Kidney capillary endothelial cell (primary cell): Measurements from ENCODE around the gene C17orf67.

ENCODE experiments used
- DNase-seq: peaks from one replicate; pipeline ENCODE4 v3.0.0-alpha.2; 2018; ENCODE audit warnings: low spot score

C17orf67 gene

DNA sequence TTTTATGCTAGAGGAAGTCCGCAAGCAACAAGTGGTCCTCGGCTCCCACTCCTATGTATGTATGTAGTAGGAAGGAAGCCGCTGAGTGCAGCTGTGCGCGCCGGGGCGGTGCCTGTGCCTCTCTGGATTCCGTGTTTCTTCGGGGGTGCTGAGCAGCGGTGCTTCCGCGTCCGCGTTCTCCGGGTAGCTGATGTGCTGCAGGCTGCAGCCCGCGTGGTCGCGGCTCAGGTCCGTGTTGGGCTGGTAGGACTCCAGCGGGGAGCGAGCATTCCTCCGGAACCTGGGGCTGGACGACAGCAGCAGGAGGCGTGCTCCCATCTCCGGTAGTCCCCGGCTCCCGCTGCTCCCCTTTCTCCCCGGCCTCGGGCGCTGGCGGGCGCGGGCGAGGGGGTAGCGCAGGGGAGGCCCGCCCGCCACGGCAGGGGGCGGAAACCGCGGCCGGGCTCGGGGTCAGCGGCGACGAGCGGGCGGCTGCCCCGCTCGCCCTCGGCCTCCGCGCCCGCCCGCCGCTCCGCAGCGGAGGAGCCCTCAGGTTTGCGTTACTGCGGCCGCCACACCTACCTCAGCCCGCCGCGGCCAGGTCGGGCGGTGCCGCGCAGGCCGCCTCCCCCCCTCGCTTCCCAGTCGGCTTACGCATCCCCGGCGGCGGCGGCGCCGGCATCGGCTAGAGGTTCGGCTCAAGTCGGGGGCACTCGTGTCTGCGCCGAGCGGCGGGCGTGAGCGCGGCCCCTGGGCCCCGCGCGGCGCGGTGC lies 487 bp downstream of the C17orf67 start:
- DNase-seq = peak; percentile 38

DNA sequence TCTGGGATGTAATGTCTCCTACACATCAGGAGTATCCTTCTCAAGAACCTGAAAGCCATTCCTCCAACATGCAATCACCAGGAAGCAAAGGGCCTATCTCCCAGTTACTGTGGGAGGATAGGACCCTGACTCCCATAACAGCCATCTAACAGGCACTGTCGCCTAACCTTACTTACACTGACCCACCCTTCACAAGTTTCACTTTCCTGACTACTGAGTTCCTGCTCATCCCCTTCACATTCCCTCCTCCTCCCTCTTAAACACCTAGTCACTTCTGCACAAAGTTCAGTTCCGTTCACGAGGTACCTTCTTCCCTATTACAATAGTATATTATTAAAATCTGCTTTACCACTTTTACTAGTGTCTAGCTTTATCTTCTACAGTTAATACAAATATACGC lies 1.3 kb downstream of the C17orf67 start:
- no peak for DNase-seq

DNA sequence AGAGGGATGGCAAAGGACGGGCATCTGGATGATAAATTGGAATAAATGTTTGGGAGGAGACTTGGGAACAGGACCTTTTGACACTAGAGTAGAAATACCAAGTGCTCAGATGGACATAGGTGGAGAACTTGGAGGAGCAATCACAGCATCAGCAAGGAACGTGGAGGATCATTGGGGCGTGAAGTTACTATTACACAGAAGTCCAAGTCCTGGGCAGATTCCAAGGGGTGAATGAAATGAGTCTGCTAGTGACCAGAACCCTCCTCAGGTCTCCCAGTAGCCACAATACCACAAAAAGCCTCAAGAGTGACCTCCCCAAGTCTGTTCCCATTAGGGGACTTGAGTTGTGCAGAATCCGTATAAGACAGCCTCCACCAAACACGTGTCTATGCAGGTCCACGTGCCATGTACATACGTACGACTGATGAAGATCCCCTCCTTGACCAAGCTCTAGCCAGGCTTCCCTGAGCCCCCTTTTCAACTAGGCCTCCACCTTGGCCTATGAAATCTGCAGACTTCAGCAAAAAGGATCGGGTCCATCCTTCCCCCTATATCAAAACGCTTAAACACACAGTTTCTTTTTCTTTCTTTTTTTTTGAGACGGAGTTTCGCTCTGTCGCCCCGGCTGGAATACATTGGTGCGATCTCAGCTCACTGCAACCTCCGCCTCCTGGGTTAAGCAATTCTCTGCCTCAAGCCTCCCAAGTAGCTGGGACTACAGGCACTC lies 2.2 kb downstream of the C17orf67 start:
- no peak for DNase-seq

GRCh38 chr17:56830726-56831368 lies 2.9 kb downstream of the C17orf67 start:
- DNase-seq = no peak

DNA sequence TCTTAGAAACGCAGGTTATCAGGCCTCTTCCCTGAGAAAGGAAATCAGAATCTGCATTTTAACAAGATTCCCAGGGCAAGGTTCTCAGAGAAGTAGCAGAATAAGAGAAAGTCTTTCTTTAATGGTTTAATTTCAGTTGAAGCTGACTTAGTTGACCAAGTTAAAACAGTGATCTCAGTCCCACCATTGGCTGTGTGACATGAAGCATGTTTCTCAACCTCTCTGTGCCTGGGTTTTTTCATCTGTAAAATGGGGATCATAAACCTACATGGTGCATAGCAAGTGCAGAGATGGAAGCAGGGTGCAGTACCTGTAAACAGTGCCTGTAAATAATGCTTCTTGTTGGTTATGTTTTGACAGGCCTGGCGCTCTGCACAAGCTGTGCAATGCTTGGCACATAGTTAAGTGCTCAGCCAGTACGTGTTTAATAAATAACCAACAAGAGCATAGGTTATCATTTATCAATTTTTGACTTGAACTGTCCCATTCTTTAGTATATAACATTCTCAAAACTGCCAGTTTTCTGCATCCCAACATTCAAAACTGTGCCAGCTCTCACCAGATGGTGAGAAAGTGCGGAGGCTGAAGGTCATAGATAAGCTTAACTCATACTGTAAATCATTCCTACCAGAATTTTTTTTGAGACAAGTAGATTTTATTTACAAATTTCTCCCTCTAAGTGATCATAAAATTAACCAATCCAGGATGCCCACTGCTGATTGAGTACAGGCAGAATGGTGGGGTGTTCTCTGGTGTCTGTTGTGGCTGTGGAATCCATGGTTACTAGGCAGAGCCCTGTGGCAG lies 6.9 kb downstream of the C17orf67 start:
- no peak for DNase-seq

DNA sequence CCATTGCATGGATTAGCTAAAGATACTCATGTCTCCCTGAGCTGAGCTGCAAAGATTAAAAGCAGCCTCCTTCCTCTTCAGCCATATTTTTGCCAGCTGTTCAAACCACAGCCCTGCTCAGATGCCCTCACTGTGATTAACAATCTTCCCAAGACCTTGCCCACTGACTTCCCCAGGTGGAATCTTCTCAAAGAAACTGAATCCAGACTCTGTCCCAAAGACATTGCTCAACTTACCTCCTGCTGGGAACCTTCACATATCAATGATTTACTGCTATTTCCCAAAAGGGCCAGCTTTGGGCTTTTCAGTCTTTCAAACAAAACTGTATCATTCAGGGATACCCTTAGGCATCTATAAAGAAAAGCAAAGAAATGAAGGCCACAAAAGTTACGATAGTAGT lies 9.2 kb downstream of the C17orf67 start:
- DNase-seq = no peak

- no peak for DNase-seq
These were observed 9.9 kb downstream of the C17orf67 start for GRCh38 chr17:56823848-56824247.

DNA sequence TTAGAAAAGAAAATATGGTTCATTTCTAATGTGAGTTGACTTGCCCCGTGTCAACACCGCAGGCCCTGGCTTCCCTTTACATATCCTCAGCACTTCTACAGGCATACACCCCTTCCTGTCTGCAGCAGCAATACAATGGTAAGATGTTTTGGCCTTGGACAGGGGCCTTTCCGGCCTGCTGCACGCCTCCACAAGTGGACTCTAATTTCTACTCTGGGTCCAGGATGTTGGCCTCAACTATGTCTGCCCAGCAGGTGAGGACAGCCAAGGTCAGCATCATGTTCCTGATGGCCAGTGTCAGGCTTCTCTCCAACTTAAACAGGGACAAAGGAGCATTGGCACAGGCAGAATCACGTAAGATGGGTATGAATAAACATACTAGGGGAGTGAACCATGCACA lies 11.0 kb downstream of the C17orf67 start:
- DNase-seq = peak; percentile 65

DNA sequence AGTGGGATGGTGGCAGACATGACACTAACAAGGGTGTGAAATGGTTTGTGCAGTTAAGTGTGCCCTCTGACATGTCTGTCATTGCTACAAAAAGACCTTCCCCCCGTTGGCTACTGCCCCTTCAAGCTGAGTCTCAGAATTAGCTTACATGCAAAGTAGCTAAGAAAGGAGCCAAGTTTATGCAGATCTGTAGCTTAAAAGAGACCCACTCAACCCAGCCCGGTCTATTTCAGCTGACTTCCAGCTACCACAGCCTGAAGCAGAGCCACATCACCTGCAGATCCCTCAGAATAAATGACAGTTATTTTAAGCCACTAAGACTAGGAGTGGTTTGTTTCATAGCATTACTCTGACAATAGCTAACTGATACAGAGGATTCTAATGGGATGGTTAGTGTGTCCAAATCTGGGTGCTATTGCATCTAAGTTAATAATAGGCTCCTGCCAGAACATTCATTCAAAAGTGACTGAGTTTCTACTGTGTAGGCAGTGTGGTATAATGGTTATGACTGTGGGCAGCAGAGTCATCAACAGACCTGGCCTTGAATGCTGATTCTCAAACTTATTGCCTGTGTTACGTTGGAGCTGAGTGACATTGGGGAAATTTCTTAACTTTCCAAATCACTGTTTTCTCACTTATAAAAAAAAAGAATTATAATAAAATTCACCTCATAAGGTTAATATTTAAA lies 11.7 kb downstream of the C17orf67 start:
- DNase-seq = no peak

DNA sequence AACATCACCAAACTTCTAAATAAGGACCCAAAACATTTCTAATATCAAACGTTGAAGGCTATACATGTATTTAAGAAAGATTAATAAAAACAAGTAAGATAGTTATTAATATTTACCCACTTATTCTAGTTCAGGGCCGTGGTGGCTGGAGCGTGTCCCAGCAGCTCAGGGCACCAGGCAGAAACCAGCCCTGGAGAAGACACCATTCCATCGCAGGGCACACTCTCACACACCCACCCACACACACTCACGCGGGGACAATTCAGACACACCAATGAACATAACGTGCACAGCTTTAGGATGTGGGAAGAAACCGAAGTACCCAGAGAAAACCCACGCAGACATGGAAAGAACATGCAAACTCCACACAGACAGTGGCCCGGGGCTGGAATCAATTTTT lies 13.5 kb downstream of the C17orf67 start:
- DNase-seq = no peak

- peak; percentile 73 for DNase-seq
These were observed 14.1 kb downstream of the C17orf67 start for GRCh38 chr17:56819431-56820145.

- DNase-seq = no peak
These were observed 14.7 kb downstream of the C17orf67 start for GRCh38 chr17:56819030-56819429.

- DNase-seq = no peak
These were observed 16.7 kb downstream of the C17orf67 start for GRCh38 chr17:56817066-56817465.

DNA sequence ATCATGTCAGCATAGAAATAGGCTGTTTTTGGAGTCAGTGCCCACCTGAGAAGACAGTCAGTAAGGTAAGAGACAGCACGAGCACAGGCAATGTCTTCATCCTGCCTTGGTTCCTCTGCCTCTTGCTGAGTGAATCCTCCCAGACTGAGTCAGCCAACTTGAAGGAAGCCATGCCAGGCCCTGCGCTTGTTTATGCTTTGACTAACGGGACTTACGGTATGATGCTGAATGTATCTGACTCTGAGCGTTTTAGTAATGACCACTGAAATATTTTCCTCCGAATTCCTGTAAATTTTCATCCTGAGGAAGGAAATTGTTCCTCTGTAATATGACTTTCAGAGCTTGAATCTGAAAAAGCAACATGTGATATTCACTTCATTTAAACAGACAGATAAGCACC lies 18.0 kb downstream of the C17orf67 start:
- peak; percentile 53 for DNase-seq

DNA sequence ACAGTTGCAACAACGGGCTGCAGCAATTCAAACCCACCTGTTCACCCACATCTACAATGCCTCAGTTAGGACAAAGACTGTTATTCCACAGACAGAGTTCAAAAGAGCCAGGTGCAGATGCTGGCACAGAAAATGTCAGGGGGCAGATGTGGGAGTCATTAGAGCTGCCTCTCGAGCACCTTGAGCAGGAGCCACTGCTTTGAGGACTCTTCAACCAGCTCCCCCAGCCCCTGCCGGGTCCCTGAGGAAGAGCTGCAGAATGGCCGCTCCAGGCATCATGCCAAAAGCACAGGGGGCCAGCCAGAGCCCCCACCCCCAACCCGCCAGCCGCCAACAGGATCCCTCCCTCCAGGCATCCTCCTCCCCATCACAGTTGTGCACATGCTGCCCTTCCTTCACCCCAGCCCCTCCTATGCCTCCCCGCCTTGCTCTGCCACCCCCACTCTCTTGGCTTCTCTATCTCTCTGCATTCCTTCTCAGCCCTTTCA lies 20.8 kb downstream of the C17orf67 start:
- no peak for DNase-seq

GRCh38 chr17:56810891-56811775 lies 22.6 kb downstream of the C17orf67 start:
- DNase-seq = no peak

GRCh38 chr17:56810343-56810742 lies 23.4 kb downstream of the C17orf67 start:
- no peak for DNase-seq

DNA sequence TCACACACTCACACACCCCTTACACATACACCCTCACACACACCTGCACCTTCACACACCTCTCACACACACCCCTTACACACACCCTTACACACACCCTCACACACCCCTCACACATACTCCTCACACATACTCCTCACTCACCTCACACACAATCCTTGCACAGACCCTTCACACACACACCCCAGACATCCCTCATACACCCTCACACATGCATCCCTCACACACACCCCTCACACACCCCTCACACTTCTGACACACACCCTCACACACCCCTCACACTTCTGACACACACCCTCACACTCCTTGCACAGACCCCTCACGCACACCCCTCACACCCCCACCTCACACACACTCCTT lies 23.9 kb downstream of the C17orf67 start:
- DNase-seq = no peak

DNA sequence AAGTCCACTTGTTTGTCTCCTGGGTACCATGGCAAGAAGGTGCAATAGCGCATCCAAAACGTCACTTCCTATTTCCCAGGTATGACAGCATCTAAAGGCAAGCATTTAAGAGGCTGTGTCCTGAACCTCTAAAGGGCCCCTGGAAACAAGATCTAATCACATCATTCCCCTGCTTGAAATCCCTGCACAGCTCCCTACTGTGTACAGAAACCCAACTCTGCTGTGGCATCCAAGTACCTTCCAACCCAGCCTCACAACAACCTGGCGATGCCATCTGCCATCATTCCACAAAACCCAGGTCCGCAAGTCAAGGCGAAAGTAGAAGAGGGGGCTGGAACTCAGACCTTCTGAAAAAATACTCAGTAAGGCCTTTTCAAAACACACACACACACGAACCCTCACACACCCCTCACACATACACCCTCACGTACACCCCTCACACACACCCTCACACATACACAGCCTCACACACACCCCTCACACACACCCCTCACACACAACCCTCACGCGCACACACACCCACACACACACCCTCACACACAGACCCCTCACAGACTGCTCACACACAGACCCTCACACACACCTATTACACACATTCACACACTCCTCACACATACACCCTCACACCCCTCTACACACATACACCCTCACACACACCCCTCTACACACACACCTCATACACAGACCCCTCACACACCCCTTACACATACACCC lies 24.5 kb downstream of the C17orf67 start:
- DNase-seq = no peak
